H1 (cell line): ENCODE data around the gene PLEKHG5. TPM values are rescaled to one million over a fixed set of nuclear protein-coding genes. Genes with fewer than 3 reads are reported as not detected.

Experiments
- CTCF ChIA-PET: fragments of 300-600 bp; sonication (Branson Sonifier 250); formaldehyde crosslinking; loops from one replicate; lab custom pipeline; 2021; ENCODE audit not compliant: partially characterized antibody; lab: Charles Lee
- POLR2A ChIA-PET: fragments of 300-600 bp; sonication (Branson Sonifier 250); formaldehyde crosslinking; loops from one replicate; lab custom pipeline; 2021; ENCODE audit warnings: inconsistent platforms; ENCODE audit not compliant: partially characterized antibody; lab: Charles Lee
- DNase-seq, 2 experiments: peaks; one replicate each; pipeline versions ENCODE4 v3.0.0 to v3.0.0-alpha.2; 2010 to 2022; ENCODE audit warnings: low spot score in 2 of 2, low read depth in 1 of 2, mixed read lengths in 1 of 2
- FAIRE-seq: peaks from 2 replicates; lab custom pipeline; 2011; peaks lifted over from hg19 to GRCh38; lab: Jason Lieb, UNC
- H2AFZ ChIP-seq: 2 replicates; pipeline ENCODE4 v1.8.1; 2012; ENCODE audit warnings: low read length, inconsistent platforms
- H2AK5ac ChIP-seq: 2 replicates; pipeline ENCODE4 v1.6.1; 2013; ENCODE audit warnings: low read depth, low read length
- H2BK120ac ChIP-seq: replicated peaks from 2 replicates; pipeline ENCODE3; 2013; ENCODE audit warnings: low read depth, low read length, inconsistent platforms
- H2BK12ac ChIP-seq: 2 replicates; pipeline ENCODE4 v1.6.1; 2013; ENCODE audit warnings: low read depth, low read length
- H2BK15ac ChIP-seq: 2 replicates; pipeline ENCODE4 v1.6.1; 2013; ENCODE audit warnings: low read length
- H2BK20ac ChIP-seq: 2 replicates; pipeline ENCODE4 v1.6.1; 2013; ENCODE audit warnings: low read length
- H2BK5ac ChIP-seq: 2 replicates; pipeline ENCODE4 v1.6.1; 2013; ENCODE audit warnings: low read depth, low read length
- H3K14ac ChIP-seq: 2 replicates; pipeline ENCODE4 v1.6.1; 2013; ENCODE audit warnings: inconsistent platforms; ENCODE audit not compliant: insufficient read length
- H3K18ac ChIP-seq: 2 replicates; pipeline ENCODE4 v1.6.1; 2013; ENCODE audit warnings: low read length; ENCODE audit errors: extremely low read depth
- H3K23ac ChIP-seq: 2 replicates; pipeline ENCODE4 v1.6.1; 2013; ENCODE audit warnings: inconsistent platforms; ENCODE audit not compliant: insufficient read length
- H3K23me2 ChIP-seq: 2 replicates; pipeline ENCODE4 v1.6.1; 2013; ENCODE audit warnings: low read depth, low read length
- H3K27ac ChIP-seq: 2 replicates; pipeline ENCODE4 v1.6.1; 2011; ENCODE audit warnings: low read depth, low read length, inconsistent platforms
- H3K27me3 ChIP-seq, 4 experiments: replicated peaks in 1 of 4; 1 replicate in 1 of 4; 2 replicates in 3 of 4; pipeline versions ENCODE4 v1.6.1 to v1.8.1; 2011 to 2013; ENCODE audit warnings: low read length in 3 of 4, mild to moderate bottlenecking in 3 of 4, inconsistent platforms in 2 of 4, mixed read lengths in 2 of 4, moderate library complexity in 1 of 4; ENCODE audit not compliant: control insufficient read depth in 3 of 4, insufficient read depth in 3 of 4; ENCODE audit errors: extremely low read depth in 1 of 4
- H3K36me3 ChIP-seq, 4 experiments: 2 replicates each; pipeline versions ENCODE4 v1.6.1 to v1.8.1; 2011 to 2013; ENCODE audit warnings: mild to moderate bottlenecking in 4 of 4, low read length in 3 of 4, moderate library complexity in 2 of 4, control low read depth in 1 of 4, inconsistent platforms in 1 of 4; ENCODE audit not compliant: insufficient read depth in 4 of 4, control insufficient read depth in 2 of 4
- H3K4ac ChIP-seq: replicated peaks from 2 replicates; pipeline ENCODE3; 2013; ENCODE audit warnings: low read length, low read depth, mixed read lengths, inconsistent platforms; ENCODE audit not compliant: insufficient read length
- H3K4me1 ChIP-seq, 4 experiments: replicated peaks in 1 of 4; 1 replicate in 1 of 4; 2 replicates in 3 of 4; pipeline versions ENCODE4 v1.6.1 to v1.8.1; 2011 to 2013; ENCODE audit warnings: low read length in 3 of 4, inconsistent platforms in 2 of 4, mixed read lengths in 1 of 4; ENCODE audit not compliant: insufficient read depth in 4 of 4, control insufficient read depth in 3 of 4
- H3K4me2 ChIP-seq, 2 experiments: 2 replicates each; pipeline versions ENCODE4 v1.6.1 to v1.8.1; 2011 to 2013; ENCODE audit warnings: low read depth in 2 of 2, low read length in 2 of 2, control low read depth in 1 of 2, inconsistent platforms in 1 of 2, mild to moderate bottlenecking in 1 of 2; ENCODE audit not compliant: insufficient read depth in 1 of 2
- H3K4me3 ChIP-seq, 4 experiments: fragments of 200-600, 300-600 bp in 1 of 4; sonication (generic), shearing (Covaris generic), sonication (Bioruptor Twin) in 1 of 4; 2 replicates each; pipeline versions ENCODE4 v1.5.1 to v1.8.1; 2011 to 2016; ENCODE audit warnings: low read length in 4 of 4, low read depth in 3 of 4, control low read depth in 2 of 4, inconsistent platforms in 2 of 4, mild to moderate bottlenecking in 2 of 4, mixed read lengths in 1 of 4, moderate library complexity in 1 of 4; ENCODE audit not compliant: insufficient read depth in 2 of 4; ENCODE audit errors: extremely low read depth in 1 of 4
- H3K56ac ChIP-seq: replicated peaks from 2 replicates; pipeline ENCODE3; 2013; ENCODE audit warnings: low read depth, mild to moderate bottlenecking, mixed read lengths, low read length, inconsistent platforms; ENCODE audit not compliant: insufficient read length
- H3K79me1 ChIP-seq: 2 replicates; pipeline ENCODE4 v1.6.1; 2013; ENCODE audit warnings: low read depth, low read length, control low read depth
- H3K79me2 ChIP-seq, 2 experiments: 2 replicates each; pipeline versions ENCODE4 v1.6.1 to v1.8.1; 2012 to 2013; ENCODE audit warnings: low read length in 2 of 2, mild to moderate bottlenecking in 2 of 2, inconsistent platforms in 1 of 2; ENCODE audit not compliant: insufficient read depth in 2 of 2, control insufficient read depth in 1 of 2
- H3K9ac ChIP-seq, 4 experiments: replicated peaks in 1 of 4; 1 replicate in 1 of 4; 2 replicates in 3 of 4; pipeline versions ENCODE4 v1.6.1 to v1.8.1; 2011 to 2013; ENCODE audit warnings: low read depth in 3 of 4, low read length in 3 of 4, control low read depth in 2 of 4, mild to moderate bottlenecking in 2 of 4, moderate library complexity in 2 of 4, inconsistent platforms in 1 of 4; ENCODE audit errors: extremely low read depth in 1 of 4
- H3K9me3 ChIP-seq, 2 experiments: 2 replicates each; pipeline versions ENCODE4 v1.6.1 to v1.8.1; 2012 to 2013; ENCODE audit warnings: mild to moderate bottlenecking in 2 of 2, moderate library complexity in 2 of 2, control low read depth in 1 of 2, inconsistent platforms in 1 of 2, low read depth in 1 of 2, low read length in 1 of 2, mixed read lengths in 1 of 2; ENCODE audit not compliant: insufficient read depth in 2 of 2
- H4K20me1 ChIP-seq, 2 experiments: replicated peaks in 1 of 2; 2 replicates each; pipeline versions ENCODE3 to v1.8.1; 2011 to 2013; ENCODE audit warnings: inconsistent platforms in 2 of 2, low read length in 2 of 2, mild to moderate bottlenecking in 1 of 2; ENCODE audit not compliant: insufficient read depth in 2 of 2, control insufficient read depth in 1 of 2
- H4K5ac ChIP-seq: 2 replicates; pipeline ENCODE4 v1.6.1; 2013; ENCODE audit warnings: low read length, low read depth, mixed read lengths, inconsistent platforms; ENCODE audit not compliant: insufficient read length
- H4K8ac ChIP-seq: 2 replicates; pipeline ENCODE4 v1.8.0; 2013; ENCODE audit warnings: mild to moderate bottlenecking, moderate library complexity, low read length, inconsistent platforms; ENCODE audit not compliant: insufficient read depth; ENCODE audit errors: extremely low read depth
- H4K91ac ChIP-seq: replicated peaks from 2 replicates; pipeline ENCODE3; 2013; ENCODE audit warnings: low read length, mixed read lengths, inconsistent platforms; ENCODE audit not compliant: insufficient read length
- ASH2L ChIP-seq: fragments of 200-600, 300-600 bp; sonication (generic); IDR thresholded peaks from one replicate; pipeline ENCODE4 v1.7.1; 2017; ENCODE audit warnings: low read length
- CREB1 ChIP-seq: IDR thresholded peaks from 2 replicates; pipeline ENCODE4 v1.6.1; 2012; ENCODE audit warnings: inconsistent platforms
- EZH2 ChIP-seq: fragments of 200-600 bp; sonication (generic); IDR thresholded peaks from 2 replicates; pipeline ENCODE4 v1.7.1; 2012; ENCODE audit warnings: low read depth, mild to moderate bottlenecking, moderate library complexity, low read length, inconsistent platforms; ENCODE audit not compliant: severe bottlenecking
- JUND ChIP-seq: IDR thresholded peaks from 2 replicates; pipeline ENCODE4 v1.6.1; 2011; ENCODE audit warnings: mild to moderate bottlenecking, improper control_type of control experiment, low read length
- SP2 ChIP-seq: IDR thresholded peaks from 2 replicates; pipeline ENCODE4 v1.6.1; 2012; ENCODE audit warnings: mild to moderate bottlenecking, low read length, inconsistent platforms
- SP4 ChIP-seq: IDR thresholded peaks from 2 replicates; pipeline ENCODE4 v1.6.1; 2012; ENCODE audit warnings: low read length, inconsistent platforms
- SUZ12 ChIP-seq: fragments of 200-600 bp; sonication (generic); IDR thresholded peaks from 2 replicates; pipeline ENCODE4 v1.6.1; 2012; ENCODE audit warnings: mild to moderate bottlenecking, inconsistent platforms, low read length, moderate library complexity, mixed read lengths
- TCF12 ChIP-seq: IDR thresholded peaks from 2 replicates; pipeline ENCODE4 v1.6.1; 2011; ENCODE audit warnings: low read depth, mild to moderate bottlenecking, low read length
- WGBS, 2 experiments: shearing (Covaris generic) in 1 of 2; methylation state at CpG; one replicate each; pipeline versions ENCODE4 v1.1.6 to v1.1.7; 2013 to 2015; ENCODE audit warnings: low lambda C conversion rate in 2 of 2, mixed read lengths in 2 of 2, inconsistent platforms in 1 of 2, low coverage in 1 of 2, missing lambda C conversion rate in 1 of 2; ENCODE audit not compliant: insufficient replicate concordance in 2 of 2, insufficient coverage in 1 of 2, insufficient read length in 1 of 2; ENCODE audit errors: extremely low coverage in 1 of 2, missing lambda C conversion rate in 1 of 2; 5-methylcytosine and 5-hydroxymethylcytosine counted together
- polyA plus RNA-seq, 7 experiments: library from polyadenylated mRNA; depleted of rRNA in 3 of 7; stranded (reverse) in 5 of 7; unstranded in 2 of 7; fragments of >200 nt in 5 of 7; fragments of 200-250 nt in 2 of 7; gene quantifications; 1 replicate in 5 of 7; 2 replicates in 1 of 7; 4 replicates in 1 of 7; pipeline versions ENCODE4 v1.2.1 to v1.2.3, GENCODE V29; 2011 to 2013; ENCODE audit warnings: missing spikeins in 2 of 7, mixed read lengths in 2 of 7
- total RNA-seq: library from RNA; stranded (reverse); fragmentation: NEBNext Ultra II Directional; extraction: Animal tissue kit (Norgen Biotek cat#: 25700); gene quantifications from 2 replicates; pipeline ENCODE4 v1.2.1, GENCODE V29; 2021
- TF ChIP-seq, protein P1 (sequence below): IDR thresholded peaks from 2 replicates; pipeline ENCODE4 v1.6.1; 2011; ENCODE audit warnings: low read depth, mild to moderate bottlenecking, low read length; ENCODE audit not compliant: insufficient read depth

Gene PLEKHG5
- total and polyA plus RNA-seq, 2 of the 8 experiments (the other 6 are each of a cell fraction or from before 2014, with no cell fraction given): 10.4 to 13.8 TPM

DNA sequence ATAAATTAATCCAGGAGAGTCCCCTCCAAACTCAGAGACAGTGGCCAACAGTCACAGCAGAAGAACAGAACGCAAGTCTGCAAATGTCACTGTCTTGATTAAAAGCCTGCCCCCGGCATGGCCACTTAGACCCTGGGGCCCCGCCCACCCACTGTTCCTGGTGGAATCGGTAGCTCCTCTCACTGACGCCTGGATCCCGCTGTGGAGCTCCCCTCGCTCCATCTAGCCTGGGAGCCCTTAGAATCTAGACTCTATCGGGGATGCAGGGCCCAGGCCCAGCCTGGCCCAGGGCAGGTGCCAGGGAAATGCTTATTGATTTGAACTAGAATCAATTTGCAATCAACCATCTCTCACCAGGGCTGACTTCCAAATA is 21.4 kb upstream of the PLEKHG5 start:
- Histone ChIP-seq H2BK20ac (no peak overlapping the region), H4K91ac (no peak overlapping the region), H2BK5ac (no peak overlapping the region), H3K56ac (no peak overlapping the region), H3K4me1 (no peaks in the 10 kb centered on the region; a peak in 3 of 7 replicates), H3K4me2 (no peak overlapping the region), H4K8ac (no peak overlapping the region), H2BK120ac (no peak overlapping the region), H2BK15ac (no peak overlapping the region), H2BK12ac (no peak overlapping the region)
- WGBS, 2 experiments: 82% methylated on average over 8 of the region's 8 CpGs; no CpG with 5 or more reads in 1 of the 2 experiments
- TF ChIP-seq ASH2L: no peak
- TF ChIP-seq CREB1: no peak
- no peak for TF ChIP-seq SP4
- TF ChIP-seq TCF12: no peak
- no peak for TF ChIP-seq SP2
- no peak for TF ChIP-seq EZH2
- TF ChIP-seq, protein P1, sequence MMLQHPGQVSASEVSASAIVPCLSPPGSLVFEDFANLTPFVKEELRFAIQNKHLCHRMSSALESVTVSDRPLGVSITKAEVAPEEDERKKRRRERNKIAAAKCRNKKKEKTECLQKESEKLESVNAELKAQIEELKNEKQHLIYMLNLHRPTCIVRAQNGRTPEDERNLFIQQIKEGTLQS: no peak
- no peak for TF ChIP-seq JUND
- TF ChIP-seq SUZ12: no peak
- TF ChIP-seq, all 59 proteins: peak for 0
- Histone ChIP-seq H4K5ac (no peak overlapping the region), H3K23me2 (no peaks in the 10 kb centered on the region), H3K27ac (no peak overlapping the region), H3K4ac (no peak overlapping the region), H3K27me3 (no peaks in the 10 kb centered on the region), H3K14ac (no peak overlapping the region), H3K9ac (no peak overlapping the region), H3K9me3 (no peaks in the 10 kb centered on the region), H3K79me2 (no peaks in the 10 kb centered on the region), H3K36me3 (no peaks in the 10 kb centered on the region), H2AFZ (no peak overlapping the region), H3K18ac (no peak overlapping the region), H3K79me1 (no peaks in the 10 kb centered on the region), H2AK5ac (no peak overlapping the region), H3K4me3 (no peak overlapping the region), H4K20me1 (no peaks in the 10 kb centered on the region), H3K23ac (no peak overlapping the region)
- ChIA-PET POLR2A (interaction anchor here (1.0 to 2.3 kb wide), 5 partner anchors 10 to 22 kb away, joined by 3 to 7 read pairs (median 4); no protein-coding TSS in a partner anchor), CTCF (interaction anchor here (1.4 to 4.2 kb wide), 8 partner anchors 9 to 75 kb away, joined by 4 to 19 read pairs (median 5); no protein-coding TSS in a partner anchor)
- FAIRE-seq: no peak
- DNase-seq: no peak
